Measurements from ENCODE around the gene RDX. TPM values are rescaled to one million over a fixed set of nuclear protein-coding genes. Genes with fewer than 3 reads are reported as not detected.
A peak's percentile ranks its signal among the peaks of the same experiment; 100 is the strongest.

RDX gene
- total and polyA plus RNA-seq, 9 of the 15 experiments (the other 6 are each of a cell fraction or from before 2014, with no cell fraction given), result 35.6 to 62.1 (median 54.3) TPM

GRCh38 chr11:110217223-110217877 is 79.1 kb downstream of the RDX start:
- Histone ChIP-seq H3K4me2 (ENCODE audit: insufficient read depth, low read length) (no peak overlapping the region), H3K27ac (ENCODE audit: extremely low read depth, low read depth, low read length) (no peak overlapping the region), H3K4me3 (no peak overlapping the region), H3K9ac (ENCODE audit: insufficient read depth in 1 of 2, low read depth in 2 of 2, low read length in 2 of 2) (no peak overlapping the region), H3K36me3 (ENCODE audit: control insufficient read depth, insufficient read depth, low read length) (no peaks in the 10 kb centered on the region), H3K4me1 (replicated peaks in 1 of 2; ENCODE audit: control insufficient read depth in 2 of 2, insufficient read depth in 2 of 2, low read length in 2 of 2) (no peaks in the 10 kb centered on the region), H2AFZ (ENCODE audit: low read depth, low read length) (no peak overlapping the region), H3K79me2 (ENCODE audit: control insufficient read depth, insufficient read depth, low read length) (no peaks in the 10 kb centered on the region), H3K9me3 (replicated peaks; ENCODE audit: control insufficient read depth, insufficient read depth, low read depth, low read length) (no peaks in the 10 kb centered on the region), H3K9me1 (ENCODE audit: control insufficient read depth, insufficient read depth, low read length) (no peaks in the 10 kb centered on the region), H4K20me1 (replicated peaks; ENCODE audit: control insufficient read depth, insufficient read depth, low read length) (no peaks in the 10 kb centered on the region), H3K27me3 (ENCODE audit: control insufficient read depth in 2 of 2, insufficient read depth in 2 of 2, low read length in 2 of 2) (no peaks in the 10 kb centered on the region)
- no peak for DNase-seq (ENCODE audit: extremely low read depth in 1 of 4, low spot score in 3 of 4)
- FAIRE-seq, result no peak
- in situ Hi-C loops (cut with MboI) (no loop called here), intact Hi-C loops (cut with micrococcal nuclease) (no loop called here)
- ATAC-seq, result peak; percentile 36
- WGBS (ENCODE audit: insufficient coverage, low coverage, missing lambda C conversion rate), result 49% methylated on average over 12 of the region's 12 CpGs
- ChIA-PET POLR2A (interaction anchor here (0.7 to 0.8 kb wide), 2 partner anchors 214 to 447 kb away, joined by 3 read pairs; no protein-coding TSS in a partner anchor), CTCF (ENCODE audit: low intra/inter-chr PET ratio) (interaction anchor here (0.6 kb wide), 1 partner anchor 173 kb away, joined by 3 read pairs; no protein-coding TSS in a partner anchor)
- no TSS peak for BruUV-seq (replicated peaks)
- TF ChIP-seq CBFB (CRISPR knock-in tag; IDR thresholded peaks at IDR 0.05) (no peak), DLX4 (CRISPR knock-in tag; IDR thresholded peaks at IDR 0.05) (no peak), ZKSCAN3 (CRISPR knock-in tag; IDR thresholded peaks at IDR 0.05) (no peak), ARID3A (IDR thresholded peaks at IDR 0.05; ENCODE audit: borderline replicate concordance, low read depth, low read length) (no peak), PRDM10 (IDR thresholded peaks at IDR 0.05; ENCODE audit: partially characterized antibody) (no peak), KLF16 (IDR thresholded peaks at IDR 0.05) (no peak), MITF (IDR thresholded peaks at IDR 0.05) (no peak), KLF10 (CRISPR knock-in tag; IDR thresholded peaks at IDR 0.05) (no peak), CHAMP1 (IDR thresholded peaks at IDR 0.05) (no peak), ZBTB34 (CRISPR knock-in tag; IDR thresholded peaks at IDR 0.05) (no peak)

Measured in K562 (cell line).